Kidney epithelial cell (primary cell): ENCODE results near the gene TOMM5. TPM values are rescaled to one million over a fixed set of nuclear protein-coding genes. Genes with fewer than 3 reads are reported as not detected.

ENCODE experiments used
- DNase-seq: peaks from one replicate; pipeline ENCODE4 v3.0.0-alpha.2; 2010; ENCODE audit warnings: low read depth
- H3K27me3 ChIP-seq: 2 replicates; pipeline ENCODE4 v1.6.0; 2011; ENCODE audit warnings: low read length; ENCODE audit not compliant: control insufficient read depth, insufficient read depth
- H3K36me3 ChIP-seq: 2 replicates; pipeline ENCODE4 v1.5.1; 2011; ENCODE audit warnings: low read length; ENCODE audit not compliant: control insufficient read depth, insufficient read depth
- H3K4me3 ChIP-seq: 2 replicates; pipeline ENCODE4 v1.5.1; 2011; ENCODE audit warnings: low read depth, mild to moderate bottlenecking, control low read depth, low read length
- total RNA-seq: library from RNA; depleted of rRNA; stranded (reverse); fragments of >200 nt; gene quantifications from 2 replicates; pipeline ENCODE4 v1.2.3, GENCODE V29; 2015
- TF ChIP-seq, protein P1 (sequence below): IDR thresholded peaks from 2 replicates; pipeline ENCODE4 v1.5.1; 2011; ENCODE audit warnings: mild to moderate bottlenecking, moderate library complexity, low read length, control low read depth, inconsistent platforms; ENCODE audit not compliant: insufficient read depth, poor library complexity, severe bottlenecking

Gene TOMM5
- total RNA-seq, 1 donor from 2014 or later = 111 TPM

DNA sequence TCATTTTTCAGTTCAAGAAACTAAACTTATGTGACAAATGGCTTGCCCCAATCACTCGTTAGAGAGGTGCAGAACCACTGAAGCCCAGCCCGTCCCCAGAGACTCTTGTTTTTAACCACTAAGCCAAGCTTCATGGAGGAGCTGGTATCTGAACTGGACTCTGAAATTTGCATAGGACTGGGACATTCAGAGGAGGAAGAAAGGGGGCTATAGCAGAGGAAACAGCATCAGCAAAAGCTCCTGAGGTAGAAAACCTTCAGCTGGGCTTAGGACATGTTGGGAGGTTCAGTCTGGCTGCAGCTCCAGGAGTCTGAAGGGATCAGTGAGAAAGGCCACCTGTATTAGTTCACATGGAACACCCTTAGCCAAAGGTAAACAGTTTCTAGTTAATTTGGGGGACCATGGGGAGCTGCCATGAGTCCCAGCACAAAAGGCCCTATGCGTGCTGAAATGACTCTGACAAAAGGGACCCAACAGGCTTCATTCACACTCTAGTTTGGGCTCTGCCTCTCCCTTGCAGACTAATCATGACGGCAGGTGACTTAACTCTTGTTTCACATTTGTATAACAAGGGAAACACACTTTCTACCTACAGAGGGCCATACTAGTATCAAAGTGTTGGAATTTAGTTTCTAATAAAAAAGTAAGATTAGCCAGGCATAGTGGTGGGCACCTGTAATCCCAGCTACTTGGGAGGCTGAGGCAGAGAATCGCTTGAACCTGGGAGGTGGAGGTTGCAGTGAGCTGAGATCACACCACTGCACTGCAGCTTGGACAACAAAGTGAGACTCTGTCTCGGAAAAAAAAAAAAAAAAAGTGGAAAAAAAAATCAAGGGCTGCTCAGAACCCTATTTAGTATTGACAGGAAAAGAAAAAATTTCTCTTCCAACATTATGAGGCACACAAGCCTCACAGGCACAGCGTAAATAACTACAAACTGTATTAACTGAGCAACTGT lies 26.5 kb downstream of the TOMM5 start:
- no peaks in the 10 kb centered on the region for H3K36me3 ChIP-seq
- H3K27me3 ChIP-seq = no peaks in the 10 kb centered on the region

DNA sequence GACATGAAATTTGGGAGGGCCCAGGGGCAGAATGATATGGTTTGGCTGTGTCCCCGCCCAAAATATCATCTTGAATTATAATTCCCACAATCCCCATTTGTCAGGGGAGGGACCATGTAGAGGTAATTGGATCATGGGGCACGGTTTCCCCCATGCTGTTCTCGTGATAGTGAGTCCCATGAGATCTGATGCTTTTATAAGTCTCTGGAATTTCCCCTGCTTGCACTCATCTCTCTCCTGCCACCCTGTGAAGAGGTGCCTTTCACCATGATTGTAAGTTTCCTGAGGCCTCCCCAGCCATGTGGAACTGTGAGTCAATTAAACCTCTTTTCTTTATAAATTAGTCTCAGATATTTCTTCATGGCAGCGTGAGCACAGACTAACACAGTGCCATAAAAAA lies 27.5 kb downstream of the TOMM5 start:
- Histone ChIP-seq H3K36me3 (no peaks in the 10 kb centered on the region), H3K4me3 (no peak overlapping the region), H3K27me3 (no peaks in the 10 kb centered on the region)
- TF ChIP-seq, protein P1, sequence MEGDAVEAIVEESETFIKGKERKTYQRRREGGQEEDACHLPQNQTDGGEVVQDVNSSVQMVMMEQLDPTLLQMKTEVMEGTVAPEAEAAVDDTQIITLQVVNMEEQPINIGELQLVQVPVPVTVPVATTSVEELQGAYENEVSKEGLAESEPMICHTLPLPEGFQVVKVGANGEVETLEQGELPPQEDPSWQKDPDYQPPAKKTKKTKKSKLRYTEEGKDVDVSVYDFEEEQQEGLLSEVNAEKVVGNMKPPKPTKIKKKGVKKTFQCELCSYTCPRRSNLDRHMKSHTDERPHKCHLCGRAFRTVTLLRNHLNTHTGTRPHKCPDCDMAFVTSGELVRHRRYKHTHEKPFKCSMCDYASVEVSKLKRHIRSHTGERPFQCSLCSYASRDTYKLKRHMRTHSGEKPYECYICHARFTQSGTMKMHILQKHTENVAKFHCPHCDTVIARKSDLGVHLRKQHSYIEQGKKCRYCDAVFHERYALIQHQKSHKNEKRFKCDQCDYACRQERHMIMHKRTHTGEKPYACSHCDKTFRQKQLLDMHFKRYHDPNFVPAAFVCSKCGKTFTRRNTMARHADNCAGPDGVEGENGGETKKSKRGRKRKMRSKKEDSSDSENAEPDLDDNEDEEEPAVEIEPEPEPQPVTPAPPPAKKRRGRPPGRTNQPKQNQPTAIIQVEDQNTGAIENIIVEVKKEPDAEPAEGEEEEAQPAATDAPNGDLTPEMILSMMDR = no peak
- no peak for DNase-seq

More for the DNA sequence above, 26.5 kb downstream of the TOMM5 start:
- no peak overlapping the region for H3K4me3 ChIP-seq
- DNase-seq = no peak
- TF ChIP-seq, protein P1 = no peak

DNA sequence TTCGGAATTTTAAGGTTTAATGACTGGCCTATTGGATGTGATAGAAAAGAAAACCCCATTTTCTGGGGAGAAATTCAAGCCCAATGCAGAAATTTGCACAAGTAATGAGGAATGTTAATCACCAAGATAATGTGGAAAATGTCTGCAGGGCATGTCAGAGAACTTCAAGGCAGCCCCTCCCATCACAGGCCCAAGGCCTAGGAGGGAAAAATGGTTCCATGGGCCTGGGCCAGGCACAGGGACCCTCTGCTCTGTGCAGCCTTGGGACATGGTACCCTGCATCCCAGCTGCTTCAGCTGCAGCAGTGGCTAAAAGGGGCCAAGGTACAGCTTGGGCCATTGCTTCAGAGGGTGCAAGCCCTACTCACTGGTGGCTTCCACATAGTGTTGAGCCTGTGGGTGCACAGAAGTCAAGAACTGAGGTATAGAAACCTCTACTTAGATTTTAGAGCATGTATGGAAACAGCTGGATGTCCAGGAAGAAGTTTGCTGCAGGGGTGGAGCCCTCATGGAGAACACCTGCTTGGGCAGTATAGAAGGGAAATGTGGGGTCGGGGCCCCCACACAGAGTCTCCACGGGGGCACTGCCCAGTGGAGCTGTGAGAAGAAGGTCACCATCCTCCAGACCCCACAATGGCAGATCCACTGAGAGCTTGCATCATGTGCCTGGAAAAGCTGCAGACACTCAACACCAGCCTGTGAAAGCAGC lies 28.4 kb downstream of the TOMM5 start:
- TF ChIP-seq, protein P1 = no peak
- no peaks in the 10 kb centered on the region for H3K36me3 ChIP-seq
- DNase-seq = no peak

DNA sequence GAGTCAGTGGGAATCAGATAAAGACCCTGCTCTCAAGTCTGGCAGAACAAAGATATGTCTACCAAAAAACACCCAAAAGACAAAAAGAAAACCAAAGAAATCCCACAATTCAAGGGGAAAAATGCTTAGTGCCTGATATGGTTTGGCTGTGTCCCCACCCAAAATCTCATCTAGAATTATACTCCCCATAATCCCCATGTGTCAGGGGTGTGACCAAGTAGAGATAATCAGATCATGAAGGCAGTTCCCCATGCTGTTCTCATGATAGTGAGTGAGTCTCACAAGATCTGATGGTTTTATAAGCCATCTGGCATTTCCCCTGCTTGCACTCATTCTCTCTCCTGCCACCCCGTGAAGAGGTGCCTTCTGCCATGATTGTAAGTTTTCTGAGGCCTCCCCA lies 29.6 kb downstream of the TOMM5 start:
- Histone ChIP-seq H3K36me3 (no peaks in the 10 kb centered on the region), H3K27me3 (no peaks in the 10 kb centered on the region), H3K4me3 (no peak overlapping the region)
- TF ChIP-seq, protein P1 = no peak
- DNase-seq = no peak

More for the DNA sequence above, 28.4 kb downstream of the TOMM5 start:
- H3K27me3 ChIP-seq = no peaks in the 10 kb centered on the region
- H3K4me3 ChIP-seq = no peak overlapping the region

DNA sequence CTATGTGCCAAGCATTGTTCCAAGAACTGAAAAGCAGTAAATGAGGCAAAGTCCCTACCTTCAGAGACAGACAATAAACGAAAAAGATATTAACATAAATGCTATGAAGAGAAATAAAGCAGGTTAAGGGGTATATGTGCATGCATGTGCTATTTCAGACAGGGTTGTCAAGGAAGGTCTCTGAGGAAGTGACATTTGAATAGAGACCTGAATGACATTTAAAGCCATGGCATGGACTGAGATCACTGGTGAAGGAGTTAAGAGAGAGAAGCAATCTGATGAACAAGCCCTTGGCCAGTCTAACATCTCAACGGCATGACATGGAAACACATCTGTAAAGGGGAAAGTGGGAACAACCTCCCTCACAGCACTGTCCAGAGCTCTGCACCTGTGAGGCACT lies 30.7 kb downstream of the TOMM5 start:
- DNase-seq = no peak
- H3K4me3 ChIP-seq = no peak overlapping the region
- TF ChIP-seq, protein P1 = no peak
- no peaks in the 10 kb centered on the region for H3K27me3 ChIP-seq
- H3K36me3 ChIP-seq = no peaks in the 10 kb centered on the region
